Adrenal gland (tissue), 5 donors: ENCODE measurements around the gene MARCHF9.

Experiments
- POLR2A ChIP-seq, 2 donors: fragments of 450-650 bp; IDR thresholded peaks; one replicate each; pipeline ENCODE4 v1.6.1; 2017; ENCODE audit warnings: antibody characterized with exemption in 2 of 2, mild to moderate bottlenecking in 2 of 2, moderate library complexity in 1 of 2
- TF ChIP-seq, protein P1 (sequence below), 6 experiments: fragments of 450-650 bp in 4 of 6; fragments of 200-600 bp in 2 of 6; sonication (generic) in 1 of 6; IDR thresholded peaks; 1 replicate in 5 of 6; 2 replicates in 1 of 6; pipeline versions ENCODE4 v1.5.1 to v1.8.0; 2016 to 2021; ENCODE audit warnings: antibody characterized with exemption in 6 of 6, mild to moderate bottlenecking in 2 of 6, moderate library complexity in 1 of 6
- donor health status: DM: no; HTN: no; CAD: no.

GRCh38 chr12:57754411-57755193, at the start of gene MARCHF9:
- TF ChIP-seq, protein P1, sequence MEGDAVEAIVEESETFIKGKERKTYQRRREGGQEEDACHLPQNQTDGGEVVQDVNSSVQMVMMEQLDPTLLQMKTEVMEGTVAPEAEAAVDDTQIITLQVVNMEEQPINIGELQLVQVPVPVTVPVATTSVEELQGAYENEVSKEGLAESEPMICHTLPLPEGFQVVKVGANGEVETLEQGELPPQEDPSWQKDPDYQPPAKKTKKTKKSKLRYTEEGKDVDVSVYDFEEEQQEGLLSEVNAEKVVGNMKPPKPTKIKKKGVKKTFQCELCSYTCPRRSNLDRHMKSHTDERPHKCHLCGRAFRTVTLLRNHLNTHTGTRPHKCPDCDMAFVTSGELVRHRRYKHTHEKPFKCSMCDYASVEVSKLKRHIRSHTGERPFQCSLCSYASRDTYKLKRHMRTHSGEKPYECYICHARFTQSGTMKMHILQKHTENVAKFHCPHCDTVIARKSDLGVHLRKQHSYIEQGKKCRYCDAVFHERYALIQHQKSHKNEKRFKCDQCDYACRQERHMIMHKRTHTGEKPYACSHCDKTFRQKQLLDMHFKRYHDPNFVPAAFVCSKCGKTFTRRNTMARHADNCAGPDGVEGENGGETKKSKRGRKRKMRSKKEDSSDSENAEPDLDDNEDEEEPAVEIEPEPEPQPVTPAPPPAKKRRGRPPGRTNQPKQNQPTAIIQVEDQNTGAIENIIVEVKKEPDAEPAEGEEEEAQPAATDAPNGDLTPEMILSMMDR (IDR thresholded peaks at IDR 0.05) = no peak
- TF ChIP-seq POLR2A (IDR thresholded peaks at IDR 0.05) = no peak
